IMR-90 (cell line): Measurements from ENCODE around the gene NARF. TPM values are rescaled to one million over a fixed set of nuclear protein-coding genes. Genes with fewer than 3 reads are reported as not detected.

Experiments used
- ATAC-seq: fragments of 200-7000 bp; cut with Tn5 transposase; 2 replicates; pipeline ENCODE4 v1.9.1; 2020; ENCODE audit warnings: low read depth, mild to moderate bottlenecking, moderate library complexity
- BruUV-seq: library from RNA; stranded (reverse); fragments of 400-500 nt; replicated peaks from 2 replicates; lab custom pipeline; 2021; lab: Mats Ljungman, UMichigan
- CTCF ChIA-PET: fragments of 300-600 bp; formaldehyde crosslinking; extraction: SDS; loops from one replicate; lab custom pipeline; 2021; ENCODE audit warnings: antibody characterized with exemption; lab: Yijun Ruan, JAX
- POLR2A ChIA-PET: fragments of 300-600 bp; sonication (Branson Sonifier 250); formaldehyde crosslinking; loops from one replicate; lab custom pipeline; 2022; ENCODE audit warnings: antibody characterized with exemption; ENCODE audit not compliant: unreplicated experiment; lab: Charles Lee
- DNase-seq: peaks from one replicate; pipeline ENCODE4 v3.0.0; 2013
- H2AFZ ChIP-seq: replicated peaks from 2 replicates; pipeline ENCODE3; 2013; ENCODE audit warnings: low read length, mild to moderate bottlenecking; ENCODE audit not compliant: poor library complexity
- H2AK5ac ChIP-seq: 2 replicates; pipeline ENCODE4 v1.6.1; 2013; ENCODE audit warnings: low read depth, low read length, inconsistent platforms
- H2AK9ac ChIP-seq: replicated peaks from 2 replicates; pipeline ENCODE3; 2013; ENCODE audit warnings: mild to moderate bottlenecking, low read depth, low read length, moderate library complexity; ENCODE audit not compliant: poor library complexity
- H2BK120ac ChIP-seq: 2 replicates; pipeline ENCODE4 v1.6.1; 2013; ENCODE audit warnings: low read depth, low read length, inconsistent platforms
- H2BK15ac ChIP-seq: 3 replicates; pipeline ENCODE4 v1.6.1; 2013; ENCODE audit warnings: low read depth, low read length, inconsistent platforms
- H2BK20ac ChIP-seq: 2 replicates; pipeline ENCODE4 v1.6.1; 2013; ENCODE audit warnings: low read depth, mild to moderate bottlenecking, inconsistent platforms, low read length, moderate library complexity
- H2BK5ac ChIP-seq: 2 replicates; pipeline ENCODE4 v1.6.1; 2013; ENCODE audit warnings: mild to moderate bottlenecking, low read depth, low read length, inconsistent platforms; ENCODE audit not compliant: poor library complexity, severe bottlenecking
- H3K14ac ChIP-seq: replicated peaks from 2 replicates; pipeline ENCODE4 v1.6.1; 2013; ENCODE audit warnings: low read depth, low read length, inconsistent platforms
- H3K18ac ChIP-seq: 2 replicates; pipeline ENCODE4 v1.6.1; 2013; ENCODE audit warnings: low read depth, low read length, control low read depth
- H3K23ac ChIP-seq: 2 replicates; pipeline ENCODE4 v1.6.1; 2013; ENCODE audit warnings: low read depth, low read length, inconsistent platforms
- H3K27ac ChIP-seq: 2 replicates; pipeline ENCODE4 v1.5.1; 2013; ENCODE audit warnings: mild to moderate bottlenecking, control low read depth, low read length; ENCODE audit not compliant: insufficient read depth
- H3K27me3 ChIP-seq: 2 replicates; pipeline ENCODE4 v1.6.1; 2013; ENCODE audit warnings: low read length; ENCODE audit not compliant: control insufficient read depth, insufficient read depth
- H3K36me3 ChIP-seq: 2 replicates; pipeline ENCODE4 v1.6.1; 2013; ENCODE audit warnings: low read length, mixed read lengths; ENCODE audit not compliant: control insufficient read depth, insufficient read depth
- H3K4ac ChIP-seq: 2 replicates; pipeline ENCODE4 v1.6.1; 2013; ENCODE audit warnings: low read depth, low read length, inconsistent platforms
- H3K4me1 ChIP-seq: 2 replicates; pipeline ENCODE4 v1.6.1; 2013; ENCODE audit warnings: low read length, mixed read lengths; ENCODE audit not compliant: control insufficient read depth, insufficient read depth
- H3K4me2 ChIP-seq: 2 replicates; pipeline ENCODE4 v1.6.1; 2013; ENCODE audit warnings: low read depth, mild to moderate bottlenecking, control low read depth, low read length, moderate library complexity
- H3K4me3 ChIP-seq: 2 replicates; pipeline ENCODE4 v1.5.1; 2013; ENCODE audit warnings: low read depth, mild to moderate bottlenecking, control low read depth, low read length, moderate library complexity; ENCODE audit not compliant: insufficient read depth
- H3K56ac ChIP-seq: 2 replicates; pipeline ENCODE4 v1.6.1; 2013; ENCODE audit warnings: low read length, inconsistent platforms; ENCODE audit not compliant: insufficient read depth; ENCODE audit errors: extremely low read depth
- H3K79me1 ChIP-seq, 2 experiments: 2 replicates each; pipeline ENCODE4 v1.6.1; 2013; ENCODE audit warnings: low read length in 2 of 2, inconsistent platforms in 1 of 2, low read depth in 1 of 2
- H3K9ac ChIP-seq: 2 replicates; pipeline ENCODE4 v1.6.1; 2013; ENCODE audit warnings: low read depth, low read length, control low read depth
- H3K9me1 ChIP-seq: 2 replicates; pipeline ENCODE4 v1.6.1; 2013; ENCODE audit warnings: low read length, inconsistent platforms; ENCODE audit not compliant: insufficient read depth
- H3K9me3 ChIP-seq: 2 replicates; pipeline ENCODE4 v1.6.1; 2013; ENCODE audit warnings: low read length; ENCODE audit not compliant: control insufficient read depth, insufficient read depth
- H4K20me1 ChIP-seq: 2 replicates; pipeline ENCODE4 v1.6.1; 2013; ENCODE audit warnings: low read length, inconsistent platforms; ENCODE audit not compliant: insufficient read depth
- H4K5ac ChIP-seq: 2 replicates; pipeline ENCODE4 v1.6.1; 2013; ENCODE audit warnings: mild to moderate bottlenecking, low read depth, low read length, control low read depth
- H4K8ac ChIP-seq, 2 experiments: 2 replicates each; pipeline ENCODE4 v1.6.1; 2013; ENCODE audit warnings: low read depth in 2 of 2, low read length in 2 of 2, control low read depth in 1 of 2, inconsistent platforms in 1 of 2
- H4K91ac ChIP-seq: 2 replicates; pipeline ENCODE4 v1.6.1; 2013; ENCODE audit warnings: low read depth, low read length, inconsistent platforms; ENCODE audit not compliant: insufficient read depth
- BHLHE40 ChIP-seq: fragments of 150-350 bp; IDR thresholded peaks from 2 replicates; pipeline ENCODE4 v1.6.1; 2016; ENCODE audit warnings: mild to moderate bottlenecking, low read depth, low read length
- FOS ChIP-seq: fragments of 150-350 bp; IDR thresholded peaks from 2 replicates; pipeline ENCODE4 v1.6.1; 2016; ENCODE audit warnings: low read depth, low read length
- MAFK ChIP-seq: IDR thresholded peaks from 2 replicates; pipeline ENCODE4 v1.6.1; 2012; ENCODE audit warnings: low read depth, low read length, improper control_type of control experiment
- MAZ ChIP-seq: IDR thresholded peaks from 2 replicates; pipeline ENCODE4 v1.6.1; 2012; ENCODE audit warnings: low read depth, mild to moderate bottlenecking, low read length, improper control_type of control experiment, moderate library complexity, borderline replicate concordance
- MXI1 ChIP-seq: IDR thresholded peaks from 2 replicates; pipeline ENCODE4 v1.6.1; 2012; ENCODE audit warnings: low read depth, mild to moderate bottlenecking, low read length, moderate library complexity, borderline replicate concordance
- WGBS, 2 experiments: methylation state at CpG; one replicate each; pipeline versions ENCODE4 v1.1.5 to v1.1.7; 2013; ENCODE audit warnings: missing lambda C conversion rate in 2 of 2; ENCODE audit not compliant: insufficient read length in 1 of 2; ENCODE audit errors: extremely low coverage in 2 of 2; 5-methylcytosine and 5-hydroxymethylcytosine counted together
- dilution Hi-C: fragments of 300-500 bp; cut with HindIII; formaldehyde crosslinking; loops from one replicate; pipeline ENCODE4 v1.14.3; 2018; ENCODE audit warnings: low sequenced_read_pairs; ENCODE audit not compliant: unreplicated experiment
- in situ Hi-C: fragments of 300-500 bp; cut with MboI; formaldehyde crosslinking; loops from 3 replicates; pipeline ENCODE4 v1.14.3; 2019; ENCODE audit warnings: low sequenced_read_pairs, inconsistent platforms, mixed read lengths
- intact Hi-C: fragments of 100-400 bp; cut with micrococcal nuclease; formaldehyde crosslinking; loops from 2 replicates; pipeline ENCODE4 v1.10.0; 2022
- polyA plus RNA-seq, 3 experiments: library from polyadenylated mRNA; depleted of rRNA; stranded (reverse); fragments of >200 nt; gene quantifications; 2 replicates each; pipeline ENCODE4 v1.2.3, GENCODE V29; 2012; ENCODE audit warnings: low replicate concordance in 1 of 3
- total RNA-seq: library from RNA; depleted of rRNA; stranded (reverse); fragments of >200 nt; gene quantifications from 2 replicates; pipeline ENCODE4 v1.2.3, GENCODE V29; 2012
- TF ChIP-seq, protein P1 (sequence below): fragments of 150-350 bp; IDR thresholded peaks from 2 replicates; pipeline ENCODE4 v1.6.1; 2017; ENCODE audit warnings: mild to moderate bottlenecking, antibody characterized with exemption, low read length, low read depth

Gene NARF
- total and polyA plus RNA-seq, 2 of the 4 experiments (the other 2 are of a cell fraction), result 83.7 to 94.8 TPM

DNA sequence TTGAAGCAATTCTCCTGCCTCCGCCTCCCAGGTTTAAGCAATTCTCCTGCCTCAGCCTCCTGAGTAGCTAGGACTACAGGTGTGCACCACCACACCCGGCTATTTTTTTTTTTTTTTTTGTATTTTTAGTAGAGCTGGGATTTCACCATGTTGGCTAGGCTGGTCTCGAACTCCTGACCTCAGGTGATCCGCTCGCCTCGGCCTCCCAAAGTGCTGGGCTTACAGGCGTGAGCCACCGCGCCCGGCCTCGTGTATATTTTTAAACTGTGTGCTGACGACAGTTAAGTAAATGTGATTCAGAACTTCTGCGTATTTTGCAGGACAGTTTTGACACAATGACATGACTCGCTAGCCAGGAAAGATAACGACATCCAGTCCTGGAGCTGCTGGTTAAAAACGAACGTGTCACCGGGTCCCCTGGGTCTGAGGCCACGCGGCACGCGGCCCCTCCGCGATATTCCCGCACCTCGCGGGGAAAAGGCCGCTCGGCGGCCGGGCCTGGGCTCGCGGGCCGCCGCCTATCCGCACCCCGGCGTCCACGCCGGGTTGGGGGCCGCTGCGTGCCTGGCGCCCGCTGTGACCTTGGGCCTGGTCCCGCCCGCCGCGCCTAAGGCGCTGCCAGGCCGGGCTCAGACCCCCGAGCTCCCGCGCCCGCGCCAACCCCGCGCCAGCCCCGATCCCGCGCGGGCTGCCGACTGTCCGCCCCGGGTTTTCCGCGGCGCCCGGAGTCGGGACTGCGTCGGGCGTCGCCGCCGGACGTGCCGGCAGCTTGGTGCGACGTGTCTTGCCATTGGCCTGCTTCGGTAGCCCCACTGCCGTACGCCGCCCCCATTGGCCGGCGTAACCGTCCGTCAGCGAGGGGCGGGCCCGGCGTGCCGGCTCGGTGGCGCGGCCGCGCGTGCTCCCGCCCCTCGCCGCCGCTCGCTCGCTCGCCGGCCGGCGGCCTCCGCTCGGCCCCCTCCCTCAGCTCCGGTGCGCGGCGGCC is 60.6 kb downstream of the NARF start, which contains the start of gene FOXK2:
FOXK2 (plus strand) TSS at position 907 of the 985 bp plus-strand sequence. CDS start 157 bp downstream, outside the sequence.
- H3K14ac ChIP-seq, result peak within 1 kb of the TSS; percentile 79
- H2AK9ac ChIP-seq, result peak within 1 kb of the TSS; percentile 94
- no peak within 1 kb of the TSS; the same call in 2 of the 3 replicates for H2BK15ac ChIP-seq
- H3K79me1 ChIP-seq, result peaks cover 0 to 30% of the 10 kb centered on the region in 2 experiments; a peak in 2 of 4 replicates
- peak within 1 kb of the TSS; percentile 92 for H2AFZ ChIP-seq
- no peaks in the 10 kb centered on the region for H3K9me3 ChIP-seq
- peak within 1 kb of the TSS; percentile 49; the same call in 1 of the 2 replicates for H3K18ac ChIP-seq
- intact Hi-C loops, result loop anchor here (2.0 kb wide), 1 partner anchor 22 kb away; no protein-coding TSS in a partner anchor
- peak within 1 kb of the TSS; percentile 77 for H2BK5ac ChIP-seq
- H3K27me3 ChIP-seq, result no peaks in the 10 kb centered on the region
- peaks cover 3% of the 10 kb centered on the region; the same call in 1 of the 2 replicates for H3K4me1 ChIP-seq
- H2BK20ac ChIP-seq, result no peak within 1 kb of the TSS
- POLR2A ChIA-PET, result interaction anchor here (1.0 kb wide), 1 partner anchor 12 kb away, joined by 4 read pairs; no protein-coding TSS in a partner anchor
- H3K4me2 ChIP-seq, result peak within 1 kb of the TSS; percentile 97
- WGBS, 2 experiments, result 4% methylated on average over 56 of the region's 114 CpGs; no CpG with 5 or more reads in 1 of the 2 experiments
- peak within 1 kb of the TSS; percentile 86 for H4K5ac ChIP-seq
- no TSS peak for BruUV-seq
- DNase-seq, result peak; percentile 95
- peak within 1 kb of the TSS; percentile 75; the same call in 1 of the 2 replicates for H3K56ac ChIP-seq
- H2BK120ac ChIP-seq, result peak within 1 kb of the TSS; percentile 41; the same call in 1 of the 2 replicates
- peak; percentile 99 for ATAC-seq
- peak within 1 kb of the TSS; percentile 68 for H3K27ac ChIP-seq
- peak within 1 kb of the TSS; percentile 47 for H4K91ac ChIP-seq
- peak within 1 kb of the TSS; percentile 72 to 95 for H4K8ac ChIP-seq
- CTCF ChIA-PET, result interaction anchor here (1.0 to 1.3 kb wide), 2 partner anchors 12 to 17 kb away, joined by 4 read pairs; no protein-coding TSS in a partner anchor
- peak within 1 kb of the TSS; percentile 84 for H3K23ac ChIP-seq
- peak within 1 kb of the TSS; percentile 81 for H3K4ac ChIP-seq
- peak within 1 kb of the TSS; percentile 73 for H3K9ac ChIP-seq
- dilution Hi-C loops, result no loop called here
- H3K36me3 ChIP-seq, result no peaks in the 10 kb centered on the region
- in situ Hi-C loops, result no loop called here
- H2AK5ac ChIP-seq, result peak within 1 kb of the TSS; percentile 43; the same call in 1 of the 2 replicates
- peaks cover 40% of the 10 kb centered on the region for H4K20me1 ChIP-seq
- TF ChIP-seq, protein P1, sequence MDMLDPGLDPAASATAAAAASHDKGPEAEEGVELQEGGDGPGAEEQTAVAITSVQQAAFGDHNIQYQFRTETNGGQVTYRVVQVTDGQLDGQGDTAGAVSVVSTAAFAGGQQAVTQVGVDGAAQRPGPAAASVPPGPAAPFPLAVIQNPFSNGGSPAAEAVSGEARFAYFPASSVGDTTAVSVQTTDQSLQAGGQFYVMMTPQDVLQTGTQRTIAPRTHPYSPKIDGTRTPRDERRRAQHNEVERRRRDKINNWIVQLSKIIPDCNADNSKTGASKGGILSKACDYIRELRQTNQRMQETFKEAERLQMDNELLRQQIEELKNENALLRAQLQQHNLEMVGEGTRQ, result peak; percentile 62
- no peak for TF ChIP-seq MAFK
- TF ChIP-seq BHLHE40, result peak; percentile 43; the same call in 1 of the 2 replicates
- peak; percentile 71 for TF ChIP-seq MAZ
- TF ChIP-seq MXI1, result peak; percentile 64; the same call in 1 of the 2 replicates
- peak; percentile 13; the same call in 1 of the 2 replicates for TF ChIP-seq FOS
- H3K9me1 ChIP-seq, result peaks cover 4% of the 10 kb centered on the region; the same call in 1 of the 2 replicates
- peak within 1 kb of the TSS; percentile 86 for H3K4me3 ChIP-seq
